ENCODE measurements around the gene ACY1.
A peak's percentile ranks its signal among the peaks of the same experiment; 100 is the strongest.

ACY1 gene

GRCh38 chr3:51982838-51983577, at the start of gene ACY1:
Gene ACY1 (plus strand): TSS chr3:51983535. CDS start chr3:51984065, 530 bp downstream.
- DNase-seq (ENCODE audit: low read depth in 2 of 2), result peak; percentile 45 to 46

- no peak for DNase-seq (ENCODE audit: low read depth in 2 of 2)
These were observed 49.0 kb upstream of the ACY1 start for GRCh38 chr3:51934139-51934850.

GRCh38 chr3:51934991-51935885, 48.1 kb upstream of the ACY1 start:
- DNase-seq (ENCODE audit: low read depth in 2 of 2), result no peak

- DNase-seq (ENCODE audit: low read depth in 2 of 2), result no peak
These were observed 47.2 kb upstream of the ACY1 start for GRCh38 chr3:51935886-51936755.

- DNase-seq (ENCODE audit: low read depth in 2 of 2), result no peak
These were observed 46.3 kb upstream of the ACY1 start for GRCh38 chr3:51937014-51937413.

- DNase-seq (ENCODE audit: low read depth in 2 of 2), result no peak
These were observed 45.5 kb upstream of the ACY1 start for GRCh38 chr3:51937611-51938450.

GRCh38 chr3:51938780-51939425, 44.4 kb upstream of the ACY1 start:
- no peak for DNase-seq (ENCODE audit: low read depth in 2 of 2)

- DNase-seq (ENCODE audit: low read depth in 2 of 2), result no peak
These were observed 42.5 kb upstream of the ACY1 start for GRCh38 chr3:51940648-51941462.

GRCh38 chr3:51941463-51941797, 41.9 kb upstream of the ACY1 start:
- no peak for DNase-seq (ENCODE audit: low read depth in 2 of 2)

GRCh38 chr3:51941798-51942602, 41.3 kb upstream of the ACY1 start, which contains the start of the genes PARP3 and RRP9:
Gene PARP3 (plus strand): TSS chr3:51942363. CDS start chr3:51943356, 993 bp downstream.
Gene RRP9 (minus strand): TSS chr3:51941904. CDS start chr3:51941867, 37 bp downstream.
- DNase-seq (ENCODE audit: low read depth in 2 of 2), result peak; percentile 99 to 100

GRCh38 chr3:51942603-51943450, 40.5 kb upstream of the ACY1 start:
- DNase-seq (ENCODE audit: low read depth in 2 of 2), result no peak

GRCh38 chr3:51943451-51944391, 39.6 kb upstream of the ACY1 start:
- DNase-seq (ENCODE audit: low read depth in 2 of 2), result no peak

- no peak for DNase-seq (ENCODE audit: low read depth in 2 of 2)
These were observed 38.8 kb upstream of the ACY1 start for GRCh38 chr3:51944451-51945021.

- no peak for DNase-seq (ENCODE audit: low read depth in 2 of 2)
These were observed 38.1 kb upstream of the ACY1 start for GRCh38 chr3:51945031-51945840.
